Mesenchymal stem cell (in vitro differentiated cells and primary cell): ENCODE data around the gene HOXB6.

Experiments used
- DNase-seq: peaks from one replicate; pipeline ENCODE4 v3.0.0-alpha.2; 2013
- H2AFZ ChIP-seq: one replicate; pipeline ENCODE4 v1.6.1; 2013; ENCODE audit warnings: low read depth, mild to moderate bottlenecking, control low read depth, inconsistent platforms, low read length, moderate library complexity
- H2AK5ac ChIP-seq: 2 replicates; pipeline ENCODE4 v1.6.1; 2013; ENCODE audit warnings: low read length, moderate library complexity, mild to moderate bottlenecking, inconsistent platforms; ENCODE audit not compliant: severe bottlenecking
- H2BK120ac ChIP-seq: one replicate; pipeline ENCODE4 v1.6.1; 2013; ENCODE audit warnings: low read depth, mild to moderate bottlenecking, inconsistent platforms, low read length, moderate library complexity
- H2BK12ac ChIP-seq, 2 experiments: one replicate each; pipeline ENCODE4 v1.6.1; 2013; ENCODE audit warnings: inconsistent platforms in 2 of 2, low read length in 2 of 2, mild to moderate bottlenecking in 2 of 2, moderate library complexity in 2 of 2, control low read depth in 1 of 2
- H2BK15ac ChIP-seq: one replicate; pipeline ENCODE4 v1.6.1; 2013; ENCODE audit warnings: mild to moderate bottlenecking, low read depth, inconsistent platforms; ENCODE audit not compliant: poor library complexity, severe bottlenecking
- H2BK5ac ChIP-seq: 2 replicates; pipeline ENCODE4 v1.6.1; 2013; ENCODE audit warnings: low read depth, mild to moderate bottlenecking, low read length, control low read depth, inconsistent platforms; ENCODE audit not compliant: poor library complexity, severe bottlenecking
- H3K14ac ChIP-seq, 2 experiments: one replicate each; pipeline ENCODE4 v1.6.1; 2013; ENCODE audit warnings: inconsistent platforms in 2 of 2, low read length in 2 of 2, control low read depth in 1 of 2, mild to moderate bottlenecking in 1 of 2, moderate library complexity in 1 of 2
- H3K18ac ChIP-seq, 2 experiments: one replicate each; pipeline ENCODE4 v1.6.1; 2013; ENCODE audit warnings: inconsistent platforms in 2 of 2, low read length in 2 of 2, control low read depth in 1 of 2, low read depth in 1 of 2, mild to moderate bottlenecking in 1 of 2
- H3K23ac ChIP-seq, 2 experiments: one replicate each; pipeline ENCODE4 v1.6.1; 2013; ENCODE audit warnings: inconsistent platforms in 2 of 2, low read length in 2 of 2, mild to moderate bottlenecking in 2 of 2, moderate library complexity in 2 of 2, control low read depth in 1 of 2
- H3K27ac ChIP-seq: 2 replicates; pipeline ENCODE4 v1.5.1; 2013; ENCODE audit warnings: mild to moderate bottlenecking, moderate library complexity, low read length, control low read depth, inconsistent platforms; ENCODE audit not compliant: poor library complexity, severe bottlenecking
- H3K27me3 ChIP-seq, 2 experiments: 2 replicates each; pipeline versions ENCODE4 v1.6.1 to v1.7.0; 2013; ENCODE audit warnings: low read length in 2 of 2, mild to moderate bottlenecking in 2 of 2, moderate library complexity in 2 of 2, control low read depth in 1 of 2, inconsistent platforms in 1 of 2; ENCODE audit not compliant: control insufficient read depth in 1 of 2, insufficient read depth in 1 of 2
- H3K36me3 ChIP-seq, 2 experiments: 2 replicates each; pipeline versions ENCODE4 v1.6.1 to v1.7.0; 2013; ENCODE audit warnings: low read length in 2 of 2, control low read depth in 1 of 2, inconsistent platforms in 1 of 2, low read depth in 1 of 2, mild to moderate bottlenecking in 1 of 2; ENCODE audit not compliant: insufficient read depth in 2 of 2, control insufficient read depth in 1 of 2
- H3K4ac ChIP-seq, 2 experiments: one replicate each; pipeline ENCODE4 v1.6.1; 2013; ENCODE audit warnings: inconsistent platforms in 2 of 2, low read length in 2 of 2, mild to moderate bottlenecking in 2 of 2, moderate library complexity in 2 of 2, control low read depth in 1 of 2, low read depth in 1 of 2
- H3K4me1 ChIP-seq: 2 replicates; pipeline ENCODE4 v1.6.1; 2013; ENCODE audit warnings: low read depth, low read length, control low read depth; ENCODE audit not compliant: control insufficient read depth, insufficient read depth
- H3K4me2 ChIP-seq: 2 replicates; pipeline ENCODE4 v1.6.1; 2013; ENCODE audit warnings: low read length, mild to moderate bottlenecking, inconsistent platforms; ENCODE audit not compliant: poor library complexity, severe bottlenecking
- H3K4me3 ChIP-seq, 2 experiments: 2 replicates each; pipeline versions ENCODE4 v1.5.1 to v1.7.0; 2013; ENCODE audit warnings: low read length in 2 of 2, mild to moderate bottlenecking in 2 of 2, control low read depth in 1 of 2, low read depth in 1 of 2; ENCODE audit not compliant: insufficient read depth in 1 of 2
- H3K79me1 ChIP-seq: replicated peaks from 2 replicates; pipeline ENCODE4 v1.6.1; 2013; ENCODE audit warnings: mild to moderate bottlenecking, control low read depth, low read length, inconsistent platforms; ENCODE audit not compliant: poor library complexity, severe bottlenecking
- H3K9ac ChIP-seq: 2 replicates; pipeline ENCODE4 v1.7.0; 2013; ENCODE audit warnings: mild to moderate bottlenecking, low read length, moderate library complexity
- H3K9me3 ChIP-seq: 2 replicates; pipeline ENCODE4 v1.7.0; 2013; ENCODE audit warnings: mild to moderate bottlenecking, low read length; ENCODE audit not compliant: control insufficient read depth
- H4K8ac ChIP-seq: one replicate; pipeline ENCODE4 v1.6.1; 2013; ENCODE audit warnings: inconsistent platforms, mild to moderate bottlenecking, low read length, moderate library complexity
- H4K91ac ChIP-seq: one replicate; pipeline ENCODE4 v1.6.1; 2013; ENCODE audit warnings: mild to moderate bottlenecking, low read length, inconsistent platforms
- WGBS: methylation state at CpG from one replicate; pipeline ENCODE4 v1.1.7; 2013; ENCODE audit warnings: mixed read lengths; 5-methylcytosine and 5-hydroxymethylcytosine counted together

The HOXB6 gene

GRCh38 chr17:48555258-48556228 lies 49.2 kb downstream of the HOXB6 start:
- no peak overlapping the region for H2AK5ac ChIP-seq
- H2AFZ ChIP-seq, result no peak overlapping the region
- H2BK15ac ChIP-seq, result no peak overlapping the region
- peaks cover 16 to 27% of the 10 kb centered on the region in 2 experiments for H3K36me3 ChIP-seq
- peak overlapping the region; percentile 84 for H3K4me2 ChIP-seq
- peak overlapping the region; percentile 93 for H3K9ac ChIP-seq
- peaks cover 36% of the 10 kb centered on the region for H3K4me1 ChIP-seq
- no peak overlapping the region for H4K91ac ChIP-seq
- 3% methylated on average over 26 of the region's 36 CpGs for WGBS
- H2BK120ac ChIP-seq, result peak overlapping the region; percentile 94
- no peak overlapping the region for H2BK12ac ChIP-seq
- H3K79me1 ChIP-seq, result peaks cover 3% of the 10 kb centered on the region
- peak; percentile 97 for DNase-seq
- H3K4ac ChIP-seq, result no peak overlapping the region
- peak overlapping the region; percentile 31 to 94 for H3K18ac ChIP-seq
- H3K4me3 ChIP-seq, result peak overlapping the region; percentile 39 to 76
- no peak overlapping the region for H3K23ac ChIP-seq
- H3K27me3 ChIP-seq, result no peaks in the 10 kb centered on the region
- H3K14ac ChIP-seq, result no peak overlapping the region
- peak overlapping the region; percentile 75 for H3K27ac ChIP-seq
- H3K9me3 ChIP-seq, result no peaks in the 10 kb centered on the region
- H4K8ac ChIP-seq, result no peak overlapping the region
- peak overlapping the region; percentile 49 for H2BK5ac ChIP-seq

GRCh38 chr17:48554412-48555257 lies 50.2 kb downstream of the HOXB6 start:
- peaks cover 38% of the 10 kb centered on the region for H3K4me1 ChIP-seq
- DNase-seq, result peak; percentile 52
- H3K9ac ChIP-seq, result peak overlapping the region; percentile 93
- 15% methylated on average over 41 of the region's 44 CpGs for WGBS
- peak overlapping the region; percentile 43 to 76 for H3K4me3 ChIP-seq
- H3K9me3 ChIP-seq, result no peaks in the 10 kb centered on the region
- H4K91ac ChIP-seq, result peak overlapping the region; percentile 96
- no peak overlapping the region for H2AFZ ChIP-seq
- H2BK5ac ChIP-seq, result peak overlapping the region; percentile 49
- no peaks in the 10 kb centered on the region for H3K27me3 ChIP-seq
- H3K23ac ChIP-seq, result peak overlapping the region in 1 of 2 experiments; percentile 23
- no peak overlapping the region for H3K14ac ChIP-seq
- peak overlapping the region; percentile 75 to 90 for H3K4ac ChIP-seq
- peak overlapping the region; percentile 94 for H2BK120ac ChIP-seq
- peak overlapping the region; percentile 24 to 97 for H2BK12ac ChIP-seq
- peak overlapping the region; percentile 84 for H3K4me2 ChIP-seq
- H3K27ac ChIP-seq, result peak overlapping the region; percentile 57
- peaks cover 3% of the 10 kb centered on the region for H3K79me1 ChIP-seq
- H2AK5ac ChIP-seq, result peak overlapping the region; percentile 65
- peak overlapping the region; percentile 97 for H2BK15ac ChIP-seq
- H3K36me3 ChIP-seq, result peaks cover 25 to 29% of the 10 kb centered on the region in 2 experiments
- H4K8ac ChIP-seq, result peak overlapping the region; percentile 98
- H3K18ac ChIP-seq, result peak overlapping the region; percentile 89 to 94

DNA sequence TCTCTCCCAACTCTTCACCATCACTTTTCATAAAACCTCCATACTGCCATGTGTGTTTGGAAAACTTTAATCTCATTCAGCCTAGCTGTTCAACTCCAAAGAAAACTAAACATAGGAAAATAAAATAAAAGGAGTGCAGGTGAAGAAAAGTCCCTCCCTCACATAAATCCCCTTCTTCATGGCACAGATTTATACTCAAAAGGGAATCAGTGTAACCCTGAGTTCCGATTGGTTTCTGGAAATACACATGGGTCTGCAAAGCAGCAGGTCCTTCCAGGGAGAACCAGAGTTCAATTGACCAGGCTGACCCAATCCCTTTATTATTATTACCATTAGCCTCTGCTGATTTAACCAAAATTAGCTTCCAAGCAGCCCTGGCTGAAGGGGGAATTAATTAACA lies 51.0 kb downstream of the HOXB6 start:
- H3K36me3 ChIP-seq, result peaks cover 27 to 33% of the 10 kb centered on the region in 2 experiments
- no peak overlapping the region for H2BK5ac ChIP-seq
- H3K4me3 ChIP-seq, result peak overlapping the region in 1 of 2 experiments; percentile 76
- H3K18ac ChIP-seq, result no peak overlapping the region
- H3K23ac ChIP-seq, result no peak overlapping the region
- H2AK5ac ChIP-seq, result no peak overlapping the region
- peaks cover 40% of the 10 kb centered on the region for H3K4me1 ChIP-seq
- DNase-seq, result peak; percentile 41
- no peak overlapping the region for H2BK12ac ChIP-seq
- H4K91ac ChIP-seq, result no peak overlapping the region
- H3K9me3 ChIP-seq, result no peaks in the 10 kb centered on the region
- H2BK15ac ChIP-seq, result no peak overlapping the region
- WGBS, result 23% methylated on average over 1 of the region's 1 CpG
- H3K9ac ChIP-seq, result peak overlapping the region; percentile 93
- no peak overlapping the region for H3K4ac ChIP-seq
- H4K8ac ChIP-seq, result no peak overlapping the region
- H3K27ac ChIP-seq, result peak overlapping the region; percentile 10
- no peak overlapping the region for H3K4me2 ChIP-seq
- H3K79me1 ChIP-seq, result peaks cover 2% of the 10 kb centered on the region
- H3K27me3 ChIP-seq, result no peaks in the 10 kb centered on the region
- H3K14ac ChIP-seq, result no peak overlapping the region
- no peak overlapping the region for H2BK120ac ChIP-seq
- H2AFZ ChIP-seq, result no peak overlapping the region
